Right cardiac atrium (tissue), 5 donors: Measurements from ENCODE around the gene SCRN2. TPM values are rescaled to one million over a fixed set of nuclear protein-coding genes. Genes with fewer than 3 reads are reported as not detected.
A peak's percentile ranks its signal among the peaks of the same experiment; 100 is the strongest.

Experiments
- ATAC-seq, 2 donors: fragments of 200-7000 bp; cut with Tn5 transposase; one replicate each; pipeline versions ENCODE4 v1.8.0 to v1.9.1; 2020; ENCODE audit warnings: moderate library complexity in 2 of 2, mild to moderate bottlenecking in 1 of 2
- DNase-seq, 3 donors: peaks; one replicate each; pipeline ENCODE4 v3.0.0-alpha.2; 2020
- H3K27ac ChIP-seq: one replicate; pipeline ENCODE4 v1.5.1; 2013; ENCODE audit warnings: mild to moderate bottlenecking, low read length, control low read depth, moderate library complexity
- H3K27me3 ChIP-seq: one replicate; pipeline ENCODE4 v1.6.1; 2013; ENCODE audit not compliant: control insufficient read depth, insufficient read depth
- H3K4me1 ChIP-seq: one replicate; pipeline ENCODE4 v1.6.1; 2013; ENCODE audit warnings: low read length; ENCODE audit not compliant: control insufficient read depth, insufficient read depth
- H3K4me3 ChIP-seq: one replicate; pipeline ENCODE4 v1.5.1; 2013; ENCODE audit warnings: low read length, control low read depth
- H3K9me3 ChIP-seq: one replicate; pipeline ENCODE4 v1.6.1; 2013; ENCODE audit warnings: low read length; ENCODE audit not compliant: control insufficient read depth
- WGBS: extraction: QIAGEN DNeasy Blood & Tissue Kit; methylation state at CpG from one replicate; pipeline ENCODE4 v1.1.7; 2013; 5-methylcytosine and 5-hydroxymethylcytosine counted together
- intact Hi-C, 4 donors: fragments of 100-400 bp; cut with DNase I; formaldehyde crosslinking; loops; one replicate each; pipeline versions ENCODE4 v1.11.0 to v1.14.0; 2022 to 2023
- polyA plus RNA-seq: library from polyadenylated mRNA; stranded (reverse); fragments of 200-250 nt; gene quantifications from one replicate; pipeline ENCODE4 v1.2.3, GENCODE V29; 2013
- total RNA-seq, 4 donors: library from RNA; stranded (reverse); fragmentation: NEBNext Ultra II Directional; extraction: Animal tissue kit (Norgen Biotek cat#: 25700); gene quantifications; one replicate each; pipeline ENCODE4 v1.2.1, GENCODE V29; 2021
- donor health status: healthy with polysubstance abuse.
- donor health status: DM: no; HTN: yes; CAD: no.
- donor health status: DM: no; HTN: no; CAD: no.
- donor health status: DM: no; HTN: yes; CAD: no; lungs with severe emphysema.
- donor health status: DM: yes; HTN: yes; CAD: no.

The SCRN2 gene
- total and polyA plus RNA-seq, 5 donors: 36.6 to 62.3 (median 43.4) TPM

- intact Hi-C loops: no loop called here
- WGBS: 92% methylated on average over 11 of the region's 11 CpGs
- no peaks in the 10 kb centered on the region for H3K27me3 ChIP-seq
Observed at GRCh38 chr17:47818002-47818695, 22.9 kb downstream of the SCRN2 start.

GRCh38 chr17:47816947-47817346, 24.1 kb downstream of the SCRN2 start:
- intact Hi-C loops: no loop called here
- 94% methylated on average over 10 of the region's 10 CpGs for WGBS
- Histone ChIP-seq H3K27ac (no peak overlapping the region), H3K4me1 (peaks cover 6% of the 10 kb centered on the region), H3K4me3 (no peak overlapping the region), H3K9me3 (no peaks in the 10 kb centered on the region), H3K27me3 (no peaks in the 10 kb centered on the region)
- DNase-seq: no peak
- ATAC-seq: no peak

More at GRCh38 chr17:47818002-47818695, 22.9 kb downstream of the SCRN2 start:
- ATAC-seq (no peak), DNase-seq (no peak)
- H3K9me3 ChIP-seq: no peaks in the 10 kb centered on the region
- H3K4me1 ChIP-seq: peaks cover 9% of the 10 kb centered on the region
- no peak overlapping the region for H3K27ac ChIP-seq
- H3K4me3 ChIP-seq: no peak overlapping the region

- Histone ChIP-seq H3K27ac (no peak overlapping the region), H3K27me3 (no peaks in the 10 kb centered on the region), H3K4me1 (peaks cover 3% of the 10 kb centered on the region), H3K4me3 (no peak overlapping the region), H3K9me3 (no peaks in the 10 kb centered on the region)
- ATAC-seq: no peak
- WGBS: 92% methylated on average over 21 of the region's 21 CpGs
- peak in 1 of 3 donors; percentile 52 for DNase-seq
- intact Hi-C loops: no loop called here
Observed at GRCh38 chr17:47816111-47816735, 24.9 kb downstream of the SCRN2 start.

- Histone ChIP-seq H3K27ac (no peak overlapping the region), H3K9me3 (no peaks in the 10 kb centered on the region), H3K27me3 (no peaks in the 10 kb centered on the region), H3K4me3 (no peak overlapping the region), H3K4me1 (peaks cover 3% of the 10 kb centered on the region)
- 92% methylated on average over 21 of the region's 21 CpGs for WGBS
- intact Hi-C loops: no loop called here
- ATAC-seq (no peak), DNase-seq (no peak)
Observed at GRCh38 chr17:47815106-47815918, 25.8 kb downstream of the SCRN2 start.

DNA sequence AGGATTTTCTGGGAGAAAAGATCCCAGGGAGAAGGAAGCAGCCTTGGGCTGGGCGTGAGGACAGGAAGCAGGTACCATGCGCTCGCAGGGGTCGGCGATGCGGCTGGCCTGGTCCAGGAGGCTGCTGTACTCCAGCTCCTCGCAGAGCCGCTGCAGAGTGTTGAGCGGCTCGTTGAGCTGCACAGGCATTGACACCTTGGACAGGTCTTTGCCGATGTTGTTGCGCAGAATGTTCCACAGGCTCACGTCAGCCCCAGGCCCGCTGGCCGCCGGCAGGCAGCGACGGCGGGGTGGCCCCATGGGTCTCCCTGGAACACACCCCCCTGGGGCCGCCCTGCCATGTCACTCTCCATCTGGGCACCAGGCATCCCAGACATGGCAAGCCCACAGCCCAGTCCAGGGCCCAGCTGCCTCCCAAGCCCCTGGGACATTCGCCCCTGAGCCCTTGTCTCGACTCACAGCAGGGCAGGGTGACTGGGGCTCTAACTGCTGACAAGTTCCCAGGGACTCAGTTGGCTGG, 27.5 kb downstream of the SCRN2 start:
- no peaks in the 10 kb centered on the region for H3K27me3 ChIP-seq
- 96% methylated on average over 22 of the region's 22 CpGs for WGBS
- ATAC-seq (no peak), DNase-seq (no peak)
- no peaks in the 10 kb centered on the region for H3K9me3 ChIP-seq
- H3K4me1 ChIP-seq: no peaks in the 10 kb centered on the region
- intact Hi-C loops: no loop called here
- no peak overlapping the region for H3K27ac ChIP-seq
- no peak overlapping the region for H3K4me3 ChIP-seq

GRCh38 chr17:47813077-47813476, 28.0 kb downstream of the SCRN2 start:
- ATAC-seq (no peak), DNase-seq (no peak)
- H3K27ac ChIP-seq: no peak overlapping the region
- H3K9me3 ChIP-seq: no peaks in the 10 kb centered on the region
- WGBS: 93% methylated on average over 14 of the region's 14 CpGs
- no peaks in the 10 kb centered on the region for H3K27me3 ChIP-seq
- no peaks in the 10 kb centered on the region for H3K4me1 ChIP-seq
- intact Hi-C loops: no loop called here
- no peak overlapping the region for H3K4me3 ChIP-seq

- intact Hi-C loops: no loop called here
- no peak for ATAC-seq
- Histone ChIP-seq H3K4me1 (no peaks in the 10 kb centered on the region), H3K4me3 (no peak overlapping the region), H3K27ac (no peak overlapping the region), H3K27me3 (no peaks in the 10 kb centered on the region), H3K9me3 (no peaks in the 10 kb centered on the region)
- 85% methylated on average over 18 of the region's 18 CpGs for WGBS
- DNase-seq: no peak
Observed at GRCh38 chr17:47812146-47812920, 28.7 kb downstream of the SCRN2 start.

GRCh38 chr17:47811709-47812108, 29.4 kb downstream of the SCRN2 start:
- Histone ChIP-seq H3K4me3 (no peak overlapping the region), H3K27me3 (no peaks in the 10 kb centered on the region), H3K27ac (no peak overlapping the region), H3K4me1 (no peaks in the 10 kb centered on the region), H3K9me3 (no peaks in the 10 kb centered on the region)
- ATAC-seq (no peak), DNase-seq (no peak)
- 68% methylated on average over 7 of the region's 7 CpGs for WGBS
- intact Hi-C loops: no loop called here

GRCh38 chr17:47810901-47811635, 30.0 kb downstream of the SCRN2 start:
- WGBS: 65% methylated on average over 9 of the region's 9 CpGs
- Histone ChIP-seq H3K4me1 (no peaks in the 10 kb centered on the region), H3K27ac (no peak overlapping the region), H3K4me3 (no peak overlapping the region), H3K27me3 (no peaks in the 10 kb centered on the region), H3K9me3 (no peaks in the 10 kb centered on the region)
- intact Hi-C loops: no loop called here
- ATAC-seq (peak; percentile 8 to 14), DNase-seq (no peak)

DNA sequence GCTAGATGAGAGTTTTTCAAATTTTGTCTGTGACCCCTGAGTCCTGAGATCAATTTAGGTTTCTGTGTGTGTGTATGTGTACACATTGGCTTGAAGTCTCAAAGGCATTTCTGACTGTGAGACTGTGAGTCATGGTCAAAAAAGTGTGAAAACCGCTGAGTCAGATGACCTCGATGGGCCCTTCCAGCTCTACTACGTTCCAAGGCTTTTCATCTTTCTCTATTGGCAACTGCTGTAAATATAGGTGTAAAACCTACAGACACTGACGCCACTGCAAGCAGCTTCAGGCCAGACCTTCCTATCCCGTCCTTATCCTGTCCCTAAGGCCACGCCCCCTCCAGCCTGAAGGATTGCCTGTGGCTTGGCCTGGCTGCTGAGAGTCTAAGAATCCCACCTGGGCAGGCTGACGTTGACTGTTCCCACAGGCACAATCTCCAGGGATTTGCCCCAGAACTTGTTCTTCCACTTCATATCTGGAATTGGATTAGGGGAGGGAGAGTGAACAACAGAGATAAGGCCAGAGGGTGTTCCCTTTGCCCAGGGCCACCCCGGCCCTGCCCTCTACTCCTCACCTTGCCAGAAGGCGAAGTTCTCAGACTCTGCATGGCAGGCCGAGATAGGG, 30.8 kb downstream of the SCRN2 start:
- H3K4me3 ChIP-seq: no peak overlapping the region
- H3K4me1 ChIP-seq: peaks cover 2% of the 10 kb centered on the region
- no peak overlapping the region for H3K27ac ChIP-seq
- DNase-seq (peak in 1 of 3 donors; percentile 38), ATAC-seq (peak in 1 of 2 donors; percentile 27)
- intact Hi-C loops: no loop called here
- no peaks in the 10 kb centered on the region for H3K27me3 ChIP-seq
- 65% methylated on average over 10 of the region's 10 CpGs for WGBS
- no peaks in the 10 kb centered on the region for H3K9me3 ChIP-seq
